ENCODE results near the gene RAD51B.

Gene RAD51B

DNA sequence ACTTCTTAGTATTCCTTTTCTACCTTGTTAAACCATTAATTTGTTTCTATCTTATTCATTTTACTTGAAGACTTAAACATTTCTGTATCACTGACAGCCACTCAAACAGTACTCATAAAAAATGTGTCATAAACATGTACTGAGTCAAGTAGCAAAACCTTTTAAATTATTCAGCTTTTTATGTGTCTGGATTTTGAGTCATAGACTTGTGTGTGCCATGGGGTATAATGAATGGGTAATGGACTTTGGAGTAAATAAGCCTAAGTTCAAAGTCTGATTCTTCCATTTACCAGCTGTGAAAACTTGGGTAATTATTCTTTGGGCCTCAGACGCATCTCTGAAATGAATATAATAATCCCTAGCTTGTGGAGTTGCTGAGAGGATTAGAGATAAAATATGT, 199.0 kb downstream of the RAD51B start:
- Histone ChIP-seq H3K9me2 (replicated peaks; ENCODE audit: insufficient read depth, low read length) (no peaks in the 10 kb centered on the region), H3K36me3 (replicated peaks; ENCODE audit: insufficient read depth, low read length) (no peaks in the 10 kb centered on the region), H3K27ac (ENCODE audit: low read length) (no peak overlapping the region), H3K4me1 (ENCODE audit: low read length) (no peaks in the 10 kb centered on the region), H3K4me3 (ENCODE audit: low read length) (no peak overlapping the region), H3K9ac (ENCODE audit: low read length) (no peak overlapping the region), H3K79me2 (ENCODE audit: low read length) (no peaks in the 10 kb centered on the region), H3F3A (ENCODE audit: insufficient read depth, low read length) (no peaks in the 10 kb centered on the region), H3K9me3 (replicated peaks; ENCODE audit: insufficient read depth, low read length) (no peaks in the 10 kb centered on the region), H3K4me2 (ENCODE audit: low read depth, low read length) (no peak overlapping the region), H2AFZ (ENCODE audit: low read length) (no peak overlapping the region), H3K27me3 (replicated peaks; ENCODE audit: insufficient read depth, low read length) (no peaks in the 10 kb centered on the region), H4K20me1 (ENCODE audit: insufficient read depth, low read length) (no peaks in the 10 kb centered on the region)
- TF ChIP-seq, protein P1, sequence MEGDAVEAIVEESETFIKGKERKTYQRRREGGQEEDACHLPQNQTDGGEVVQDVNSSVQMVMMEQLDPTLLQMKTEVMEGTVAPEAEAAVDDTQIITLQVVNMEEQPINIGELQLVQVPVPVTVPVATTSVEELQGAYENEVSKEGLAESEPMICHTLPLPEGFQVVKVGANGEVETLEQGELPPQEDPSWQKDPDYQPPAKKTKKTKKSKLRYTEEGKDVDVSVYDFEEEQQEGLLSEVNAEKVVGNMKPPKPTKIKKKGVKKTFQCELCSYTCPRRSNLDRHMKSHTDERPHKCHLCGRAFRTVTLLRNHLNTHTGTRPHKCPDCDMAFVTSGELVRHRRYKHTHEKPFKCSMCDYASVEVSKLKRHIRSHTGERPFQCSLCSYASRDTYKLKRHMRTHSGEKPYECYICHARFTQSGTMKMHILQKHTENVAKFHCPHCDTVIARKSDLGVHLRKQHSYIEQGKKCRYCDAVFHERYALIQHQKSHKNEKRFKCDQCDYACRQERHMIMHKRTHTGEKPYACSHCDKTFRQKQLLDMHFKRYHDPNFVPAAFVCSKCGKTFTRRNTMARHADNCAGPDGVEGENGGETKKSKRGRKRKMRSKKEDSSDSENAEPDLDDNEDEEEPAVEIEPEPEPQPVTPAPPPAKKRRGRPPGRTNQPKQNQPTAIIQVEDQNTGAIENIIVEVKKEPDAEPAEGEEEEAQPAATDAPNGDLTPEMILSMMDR (IDR thresholded peaks at IDR 0.05; ENCODE audit: low read length): no peak
- TF ChIP-seq EZH2 (optimal IDR thresholded peaks at IDR 0.05; ENCODE audit: low read depth, low read length) (no peak), EZH2phosphoT487 (IDR thresholded peaks at IDR 0.05; ENCODE audit: low read length) (no peak)
- DNase-seq: no peak

DNA sequence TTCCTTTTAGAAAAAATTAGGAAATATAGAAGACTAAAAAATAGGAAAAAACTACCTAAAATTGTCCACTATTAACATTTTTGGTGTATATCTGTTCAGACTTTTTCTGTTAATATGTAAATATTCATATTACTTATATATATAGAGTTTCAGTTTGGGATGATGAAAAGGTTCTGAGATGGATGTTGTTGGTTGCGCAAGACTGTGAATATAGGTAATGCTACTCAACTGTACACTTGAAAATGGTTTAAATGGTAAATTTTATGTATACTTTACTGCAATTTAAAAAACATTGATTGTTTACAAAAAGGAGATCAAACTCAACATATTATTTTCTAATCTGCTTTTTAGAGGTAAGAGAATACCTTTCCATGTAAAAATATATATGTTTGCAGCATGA, 200.9 kb downstream of the RAD51B start:
- Histone ChIP-seq H3K4me3 (ENCODE audit: low read length) (no peak overlapping the region), H3K9me3 (replicated peaks; ENCODE audit: insufficient read depth, low read length) (no peaks in the 10 kb centered on the region), H3K4me1 (ENCODE audit: low read length) (no peaks in the 10 kb centered on the region), H3K4me2 (ENCODE audit: low read depth, low read length) (no peak overlapping the region), H2AFZ (ENCODE audit: low read length) (no peak overlapping the region), H4K20me1 (ENCODE audit: insufficient read depth, low read length) (no peaks in the 10 kb centered on the region), H3F3A (ENCODE audit: insufficient read depth, low read length) (no peaks in the 10 kb centered on the region), H3K9me2 (replicated peaks; ENCODE audit: insufficient read depth, low read length) (no peaks in the 10 kb centered on the region), H3K79me2 (ENCODE audit: low read length) (no peaks in the 10 kb centered on the region), H3K27ac (ENCODE audit: low read length) (no peak overlapping the region), H3K9ac (ENCODE audit: low read length) (no peak overlapping the region), H3K27me3 (replicated peaks; ENCODE audit: insufficient read depth, low read length) (no peaks in the 10 kb centered on the region), H3K36me3 (replicated peaks; ENCODE audit: insufficient read depth, low read length) (no peaks in the 10 kb centered on the region)
- DNase-seq: no peak
- TF ChIP-seq EZH2phosphoT487 (IDR thresholded peaks at IDR 0.05; ENCODE audit: low read length): no peak
- TF ChIP-seq, protein P1 (IDR thresholded peaks at IDR 0.05; ENCODE audit: low read length): no peak

DNA sequence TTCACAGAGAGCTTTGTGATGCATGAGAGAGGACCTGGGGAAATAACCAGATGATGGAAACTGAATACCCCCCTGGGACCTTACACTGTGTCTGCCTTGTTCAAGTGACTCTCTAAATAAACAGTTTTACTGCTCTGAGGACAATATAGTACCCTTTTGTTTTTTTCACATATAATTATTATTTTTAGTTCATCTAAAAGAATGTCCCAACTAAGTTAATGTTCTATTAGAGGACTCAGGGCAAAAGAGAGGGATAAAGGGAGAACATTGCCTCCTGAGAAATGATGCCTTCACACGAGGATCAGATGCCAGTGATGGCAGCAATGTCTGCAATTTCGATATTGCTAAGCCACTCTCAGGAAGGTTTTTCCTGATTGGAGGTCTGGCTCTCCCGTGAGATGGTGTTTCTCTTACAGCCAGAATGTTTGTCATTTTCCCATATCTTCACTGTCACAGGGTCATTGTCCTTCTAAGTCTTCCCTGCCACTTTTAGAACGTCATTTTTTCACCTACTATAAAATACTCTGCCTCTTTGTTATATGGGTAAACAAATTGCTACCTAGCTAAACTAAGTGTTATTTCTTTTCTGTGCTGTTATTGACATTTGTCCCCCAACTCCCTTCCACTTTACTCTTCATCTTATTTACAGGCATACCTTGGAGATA, 201.6 kb downstream of the RAD51B start:
- TF ChIP-seq, protein P1 (IDR thresholded peaks at IDR 0.05; ENCODE audit: low read length): no peak
- TF ChIP-seq EZH2 (optimal IDR thresholded peaks at IDR 0.05; ENCODE audit: low read depth, low read length): no peak
- no peak for TF ChIP-seq EZH2phosphoT487 (IDR thresholded peaks at IDR 0.05; ENCODE audit: low read length)
- Histone ChIP-seq H3K36me3 (replicated peaks; ENCODE audit: insufficient read depth, low read length) (no peaks in the 10 kb centered on the region), H3F3A (ENCODE audit: insufficient read depth, low read length) (no peaks in the 10 kb centered on the region), H4K20me1 (ENCODE audit: insufficient read depth, low read length) (no peaks in the 10 kb centered on the region), H3K9ac (ENCODE audit: low read length) (no peak overlapping the region), H3K4me2 (ENCODE audit: low read depth, low read length) (no peak overlapping the region), H3K79me2 (ENCODE audit: low read length) (no peaks in the 10 kb centered on the region), H3K27ac (ENCODE audit: low read length) (no peak overlapping the region), H3K9me3 (replicated peaks; ENCODE audit: insufficient read depth, low read length) (no peaks in the 10 kb centered on the region), H3K4me1 (ENCODE audit: low read length) (no peaks in the 10 kb centered on the region), H3K27me3 (replicated peaks; ENCODE audit: insufficient read depth, low read length) (no peaks in the 10 kb centered on the region), H3K9me2 (replicated peaks; ENCODE audit: insufficient read depth, low read length) (no peaks in the 10 kb centered on the region), H3K4me3 (ENCODE audit: low read length) (no peak overlapping the region), H2AFZ (ENCODE audit: low read length) (no peak overlapping the region)
- DNase-seq: no peak
